HG02571 (cell line): ENCODE results near the gene PRKD1.

ENCODE experiments used
- ATAC-seq: cut with Tn5 transposase; IDR thresholded peaks from one replicate; pipeline ENCODE4 v1.9.1; 2021; ENCODE audit warnings: mild to moderate bottlenecking, moderate library complexity; ENCODE audit not compliant: unreplicated experiment

Gene PRKD1

DNA sequence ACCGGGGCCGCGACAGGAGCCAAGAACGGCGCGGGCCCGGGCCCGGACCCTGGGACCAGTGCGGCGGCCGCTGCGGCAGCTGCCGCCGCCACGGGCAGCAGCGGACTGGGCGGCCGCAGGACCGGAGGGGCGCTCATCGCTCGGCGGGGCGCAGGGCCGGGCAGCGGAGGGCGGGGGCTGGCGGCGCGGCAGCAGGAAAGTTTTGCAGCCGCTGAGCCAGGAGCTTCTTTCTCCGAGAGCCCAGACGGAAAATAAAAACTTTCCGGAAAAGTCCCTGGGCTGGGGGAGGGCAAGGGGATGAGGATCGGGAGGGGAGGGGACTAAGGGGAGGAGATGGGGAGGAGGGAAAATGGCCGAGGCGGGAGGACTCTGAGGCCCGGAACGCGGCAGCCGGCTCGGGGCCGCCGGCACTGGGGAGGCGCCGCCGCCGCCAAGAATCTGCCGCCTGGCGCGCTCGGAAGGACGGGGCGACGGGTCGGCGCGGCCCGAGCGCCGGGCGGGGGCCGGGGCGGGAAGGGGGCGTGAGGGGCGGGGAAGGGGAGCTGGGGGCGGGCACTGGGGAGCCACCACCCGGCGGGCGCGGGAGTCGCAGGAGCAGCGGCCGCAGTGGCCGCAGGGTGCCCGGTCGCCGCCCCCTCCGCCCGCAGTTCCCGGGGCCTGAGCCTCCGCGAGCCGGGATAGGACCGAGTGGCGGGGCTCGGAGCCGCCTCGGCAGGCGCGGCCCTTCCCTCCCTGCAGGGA lies at the start of gene PRKD1:
TSS of gene PRKD1 (minus strand) at position 472 of the 741 bp plus-strand sequence.
- peak; percentile 51 for ATAC-seq

DNA sequence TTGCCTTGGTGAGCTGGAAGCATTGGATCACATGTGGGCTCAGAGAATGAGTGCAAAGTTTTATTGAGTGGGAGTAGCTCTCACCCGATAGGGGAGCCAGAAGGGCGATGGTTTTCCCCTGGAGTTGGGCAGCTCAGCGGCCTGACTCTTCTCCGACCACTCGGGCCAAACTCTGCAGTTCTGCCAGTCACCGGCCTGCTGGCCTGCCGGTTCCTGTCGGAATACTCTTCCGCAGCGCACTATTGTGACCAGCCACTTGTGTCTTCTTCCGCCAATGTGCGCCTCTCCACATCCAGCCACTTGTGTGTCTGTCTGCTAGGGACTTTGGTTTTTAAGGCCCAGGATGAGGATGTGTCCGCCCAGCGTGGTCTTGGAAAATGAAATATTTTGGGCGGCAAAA lies 43.5 kb upstream of the PRKD1 start:
- ATAC-seq, result no peak

DNA sequence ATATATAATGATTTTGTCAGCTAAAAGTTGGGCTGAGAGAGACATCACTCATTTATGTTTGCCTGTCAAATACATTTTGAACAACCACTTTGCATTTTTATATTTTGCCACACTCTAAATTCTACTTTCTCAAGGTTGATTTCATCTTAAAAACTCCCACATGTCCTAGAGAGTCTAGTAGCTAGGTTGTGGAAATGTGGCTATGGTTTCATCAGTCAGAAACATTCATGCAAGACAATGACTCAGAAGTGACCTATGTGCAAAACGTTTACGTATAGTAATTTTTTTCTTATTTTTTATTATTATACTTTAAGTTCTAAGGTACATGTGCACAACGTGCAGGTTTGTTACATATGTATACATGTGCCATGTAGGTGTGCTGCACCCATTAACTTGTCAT lies 27.4 kb upstream of the PRKD1 start:
- no peak for ATAC-seq

DNA sequence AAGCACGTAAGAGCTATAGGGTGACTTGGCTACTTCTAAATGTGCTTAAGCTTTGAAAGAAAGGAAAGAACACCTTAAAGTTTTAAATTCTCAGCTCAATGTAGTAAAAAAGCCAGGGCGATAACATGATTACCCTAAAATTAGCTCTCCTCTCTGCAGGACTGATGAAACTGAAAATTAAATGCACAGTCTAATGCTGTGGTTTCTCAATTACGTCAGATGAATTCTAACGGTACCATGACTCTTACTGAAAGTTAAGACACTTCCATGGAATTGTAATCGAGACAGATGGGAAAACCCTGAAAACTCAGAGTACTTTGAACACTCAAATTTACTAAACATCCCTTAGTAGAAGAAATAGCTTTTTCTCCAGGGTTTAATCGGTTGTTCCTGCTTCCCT lies 25.9 kb upstream of the PRKD1 start:
- ATAC-seq, result no peak

DNA sequence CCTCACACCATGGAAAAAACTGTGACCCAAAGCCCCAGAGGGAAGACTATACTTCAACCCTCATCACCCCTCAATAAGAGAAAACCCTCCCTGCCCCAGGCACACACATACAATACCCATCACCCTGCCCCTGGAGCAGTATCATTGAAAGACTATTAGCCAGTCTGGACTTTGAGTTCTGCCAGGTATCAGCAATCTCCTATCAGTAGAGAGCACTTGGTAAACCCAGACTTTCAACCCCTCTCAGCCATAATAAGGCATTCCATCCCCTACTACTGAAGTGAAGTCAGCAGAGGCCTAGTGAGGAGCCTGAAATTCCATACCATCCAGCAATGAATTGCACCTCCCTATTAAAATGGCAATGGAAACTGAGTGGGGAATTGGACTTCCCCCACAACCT lies 16.4 kb upstream of the PRKD1 start:
- ATAC-seq, result no peak

DNA sequence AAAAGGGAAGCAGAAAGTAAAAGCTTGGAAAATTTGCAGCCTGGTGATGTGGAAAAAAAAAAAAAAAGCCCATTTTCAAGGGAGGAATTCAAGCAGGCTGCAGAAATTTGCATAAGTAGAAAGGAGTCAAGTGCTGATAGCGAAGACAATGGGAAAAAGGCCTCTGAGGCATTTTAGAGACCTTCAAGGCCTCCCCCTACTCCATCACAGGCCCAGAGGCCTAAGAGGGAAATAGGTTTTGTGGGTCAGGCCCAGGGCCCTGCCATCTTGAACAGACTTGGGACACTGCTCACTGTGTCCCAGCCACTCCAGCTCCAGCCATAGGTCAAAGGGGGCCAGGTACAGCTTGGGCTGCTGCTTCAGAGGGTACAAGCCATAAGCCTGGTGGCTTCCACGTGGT lies 13.8 kb upstream of the PRKD1 start:
- no peak for ATAC-seq

DNA sequence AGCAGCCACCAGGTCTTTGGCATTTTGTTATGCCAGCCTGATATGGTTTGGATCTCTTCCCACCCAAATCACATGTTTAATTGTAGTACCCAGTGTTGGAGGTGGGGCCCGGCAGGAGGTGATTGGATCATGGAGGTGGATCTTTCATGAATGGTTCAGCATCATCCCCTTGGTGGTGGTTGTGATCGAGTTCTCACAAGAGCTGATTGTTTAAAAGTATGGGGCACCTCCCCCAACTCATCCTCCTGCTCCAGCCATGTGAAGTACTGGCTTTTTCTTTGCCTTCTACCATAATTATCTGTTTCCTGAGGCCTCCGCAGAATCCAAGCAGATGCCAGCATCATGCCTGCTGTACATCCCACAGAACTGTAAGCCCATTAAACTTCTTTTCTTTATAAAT lies 12.8 kb upstream of the PRKD1 start:
- ATAC-seq, result no peak

DNA sequence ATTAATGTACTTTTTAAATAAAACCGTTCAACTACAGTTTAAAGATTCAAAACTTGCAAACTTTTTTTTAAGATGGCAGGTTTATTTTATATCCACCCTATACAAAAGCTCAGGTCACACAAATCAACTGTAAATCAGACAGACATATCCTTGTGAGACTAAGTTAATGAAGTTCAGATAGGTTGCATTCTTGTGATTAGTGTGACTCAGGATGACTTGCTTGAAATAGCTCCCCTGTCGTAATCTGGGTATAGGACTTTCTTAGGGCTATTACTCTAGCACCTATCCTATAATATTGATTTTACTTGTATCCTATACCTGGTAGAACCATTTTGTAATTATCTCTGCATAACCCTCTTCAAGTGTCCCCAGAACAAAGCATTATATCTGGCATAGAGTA lies 9.5 kb upstream of the PRKD1 start:
- ATAC-seq, result no peak

DNA sequence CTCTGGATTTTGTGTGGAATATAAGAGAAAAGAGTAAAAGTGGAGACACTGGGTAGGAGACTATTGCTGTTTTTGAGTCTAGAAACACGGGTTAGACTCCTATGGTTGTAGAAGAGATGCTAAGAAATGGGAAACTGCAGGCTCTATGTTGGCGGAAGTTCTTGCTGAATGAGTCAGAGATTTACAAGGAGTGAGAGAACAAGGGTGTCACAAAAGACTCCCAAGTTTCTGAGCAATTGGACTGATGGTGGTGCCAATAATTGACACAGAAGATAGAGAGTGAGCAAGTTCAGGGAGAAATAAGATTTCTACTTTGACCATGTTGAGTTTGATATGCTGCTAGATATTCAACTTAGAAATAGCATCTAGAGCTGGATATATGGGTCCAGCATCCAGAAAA lies 2.6 kb upstream of the PRKD1 start:
- no peak for ATAC-seq

DNA sequence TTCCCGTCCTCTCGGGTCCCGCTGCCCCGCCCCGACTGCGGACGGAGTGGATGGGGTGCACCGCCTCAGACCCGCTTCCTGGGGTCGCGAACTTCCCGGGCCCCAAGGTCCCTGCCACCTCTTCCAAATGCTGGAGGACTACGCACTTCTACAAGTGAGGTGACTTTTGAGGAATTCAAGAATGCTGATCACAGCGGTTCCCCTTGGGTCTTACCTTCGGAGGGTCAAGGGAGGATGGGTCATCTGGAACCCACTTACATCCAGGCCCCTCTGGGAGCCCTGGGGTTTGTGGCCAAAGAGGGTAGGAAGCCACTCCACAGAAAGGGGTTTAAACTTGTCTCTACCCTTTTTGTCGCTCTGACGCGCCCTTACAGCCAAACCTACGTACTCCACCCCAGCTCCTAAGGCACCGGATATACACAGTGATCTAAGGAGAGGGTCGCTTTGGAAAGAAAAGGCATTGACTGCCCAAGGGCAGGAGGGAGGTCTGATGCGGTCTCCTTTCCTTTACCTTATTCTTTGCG lies 532 bp upstream of the PRKD1 start:
- ATAC-seq, result no peak

DNA sequence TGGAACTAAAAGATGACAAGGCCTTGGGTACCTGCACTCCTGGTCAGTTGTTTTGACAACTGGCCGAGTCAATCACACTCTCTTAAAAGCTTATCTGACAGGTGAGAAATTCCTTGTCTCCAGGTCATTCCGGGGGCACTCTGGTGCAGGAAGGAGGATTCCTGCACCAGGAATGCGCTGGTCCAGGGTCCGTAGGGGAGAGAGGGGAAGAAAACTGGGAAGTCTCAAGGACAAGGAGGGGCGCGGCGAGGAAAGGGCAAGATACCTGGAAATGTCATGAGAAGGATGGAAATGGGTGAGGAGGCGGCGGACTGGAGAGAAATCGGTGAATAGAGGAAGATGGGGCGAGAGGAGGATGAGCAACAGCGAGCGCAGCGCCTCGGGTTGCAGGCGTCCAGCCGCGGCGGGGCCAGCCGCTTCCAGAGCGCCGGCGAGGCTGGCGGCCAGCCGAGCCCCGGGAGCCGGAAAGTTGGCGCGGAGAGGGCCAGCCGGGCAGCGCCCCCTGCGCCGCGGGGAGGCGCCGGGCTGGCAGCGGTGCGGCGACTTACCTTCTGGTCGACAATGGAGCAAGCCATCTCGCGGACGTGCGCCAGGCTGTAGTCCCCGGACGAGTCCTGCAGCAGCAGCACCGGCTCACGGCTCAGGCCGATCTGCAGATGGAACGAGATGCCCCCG lies 809 bp downstream of the PRKD1 start:
- no peak for ATAC-seq

DNA sequence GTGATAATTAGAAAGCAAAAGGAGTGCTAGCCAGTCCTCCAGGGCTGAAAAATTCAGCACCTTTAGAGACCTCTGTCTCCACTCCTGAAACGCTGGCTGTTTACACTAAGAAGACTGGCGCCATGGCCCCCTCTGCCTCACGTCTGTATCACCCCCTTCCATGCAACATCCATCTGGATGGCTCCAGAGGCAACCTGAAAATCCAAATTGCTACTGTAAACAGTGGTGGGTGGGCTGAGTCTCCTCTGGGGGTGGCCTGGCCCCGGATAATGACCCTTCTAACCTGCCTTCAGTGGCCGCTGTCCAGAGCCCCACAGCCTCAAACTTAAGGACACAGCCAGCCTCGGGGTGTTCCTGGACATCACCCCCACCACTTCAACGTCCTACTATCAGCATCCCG lies 1.4 kb downstream of the PRKD1 start:
- no peak for ATAC-seq

DNA sequence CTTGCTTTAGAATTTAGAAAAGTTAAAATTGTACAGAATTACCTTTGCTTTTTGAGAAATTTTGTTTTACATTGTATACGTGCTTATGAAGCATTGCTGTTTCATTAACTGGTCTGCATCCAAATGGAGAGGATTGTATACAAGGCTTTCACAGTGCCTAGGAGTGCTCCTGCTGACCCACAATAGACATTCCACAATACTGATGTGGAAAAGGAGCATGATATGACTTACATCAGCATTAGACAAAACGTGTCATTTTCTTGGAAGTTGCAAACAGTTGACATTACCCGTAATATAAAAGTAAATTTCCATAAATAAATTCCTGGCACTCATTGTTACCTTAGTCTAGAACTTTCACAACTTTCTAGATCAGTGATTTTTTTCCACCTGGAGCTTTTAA lies 1.9 kb downstream of the PRKD1 start:
- no peak for ATAC-seq

DNA sequence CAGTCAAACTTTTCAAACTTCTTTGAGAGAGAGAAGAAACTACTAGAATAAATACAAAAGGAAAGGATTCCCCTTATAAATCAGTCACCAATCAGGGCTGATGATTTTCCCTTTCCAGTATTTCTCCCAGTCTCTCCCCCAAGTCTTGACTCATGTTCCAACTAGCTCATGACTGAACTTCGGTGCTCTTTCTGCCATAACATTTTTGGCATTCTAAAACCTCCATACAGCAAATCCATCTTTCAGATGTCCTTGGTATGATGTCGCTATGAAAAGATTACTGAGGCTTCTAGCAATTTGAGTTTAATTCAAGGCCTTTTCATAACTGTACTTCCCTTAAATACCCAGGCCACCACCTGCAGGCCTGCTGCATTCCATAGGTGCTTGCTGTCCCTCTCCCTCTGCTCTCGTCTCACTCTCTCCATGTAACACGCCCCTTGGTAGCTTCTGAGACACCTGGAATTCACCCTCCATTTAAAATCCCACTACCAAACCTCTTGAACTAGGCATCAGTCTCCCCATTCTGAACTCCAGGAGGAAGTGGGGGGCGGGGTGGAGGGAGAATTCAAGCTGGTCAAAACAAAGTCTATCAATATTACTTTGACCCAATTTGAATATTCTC lies 2.4 kb downstream of the PRKD1 start:
- no peak for ATAC-seq

DNA sequence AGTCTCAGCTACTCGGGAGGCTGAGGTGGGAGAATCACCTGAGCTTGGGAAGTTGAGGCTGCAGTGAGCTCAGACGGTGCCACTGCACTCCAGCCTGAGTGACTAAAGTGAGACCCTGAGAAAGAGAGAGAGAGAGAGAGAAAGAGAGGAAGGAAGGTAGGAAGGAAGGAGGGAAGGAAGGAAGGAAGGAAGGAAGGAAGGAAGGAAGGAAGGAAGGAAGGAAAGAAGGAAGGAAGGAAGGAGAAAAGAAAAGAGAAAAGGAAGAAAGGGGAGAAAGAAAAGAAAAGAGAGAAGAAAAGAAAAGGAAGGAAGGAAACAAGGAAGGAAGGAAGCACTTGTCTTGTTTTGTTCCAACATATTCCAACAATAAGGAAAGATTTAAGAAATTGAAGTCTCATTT lies 7.8 kb downstream of the PRKD1 start:
- ATAC-seq, result no peak

DNA sequence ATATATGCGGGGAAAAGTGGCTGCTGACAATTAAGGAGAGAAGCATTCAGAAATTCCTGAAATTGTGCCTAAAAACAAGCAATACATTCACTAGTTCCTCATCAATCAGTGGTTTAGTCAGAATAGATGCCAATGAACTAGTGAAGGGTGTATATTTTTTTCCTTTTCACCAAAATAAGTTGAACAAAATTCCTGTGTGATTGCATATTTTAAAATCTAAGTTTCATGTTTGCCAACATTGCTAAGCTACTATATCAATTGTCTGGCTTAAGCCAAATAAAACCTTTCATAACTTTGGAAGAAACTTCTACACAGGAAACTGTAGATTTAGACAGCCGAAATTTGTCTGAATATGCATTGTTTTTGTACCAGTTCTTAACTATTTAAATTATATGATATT lies 8.7 kb downstream of the PRKD1 start:
- no peak for ATAC-seq

DNA sequence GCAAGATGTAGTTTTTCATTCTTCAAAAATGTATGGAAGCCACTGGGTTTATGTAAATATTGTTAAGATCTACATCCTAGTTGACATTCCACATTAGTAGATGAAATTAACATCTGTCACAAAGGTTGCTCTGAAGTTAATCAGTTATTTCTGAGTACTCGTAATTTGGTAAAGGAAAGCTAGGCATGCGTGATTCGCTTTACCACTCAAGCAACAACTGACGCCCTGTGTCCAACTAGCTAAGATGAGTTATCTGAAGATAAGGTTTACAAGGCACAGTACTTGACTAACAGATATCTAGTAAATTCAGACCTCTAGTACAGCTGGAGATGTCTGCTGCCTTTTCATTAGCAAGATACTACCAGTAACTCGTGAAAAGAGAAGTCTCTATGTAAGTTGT lies 14.1 kb downstream of the PRKD1 start:
- ATAC-seq, result no peak

DNA sequence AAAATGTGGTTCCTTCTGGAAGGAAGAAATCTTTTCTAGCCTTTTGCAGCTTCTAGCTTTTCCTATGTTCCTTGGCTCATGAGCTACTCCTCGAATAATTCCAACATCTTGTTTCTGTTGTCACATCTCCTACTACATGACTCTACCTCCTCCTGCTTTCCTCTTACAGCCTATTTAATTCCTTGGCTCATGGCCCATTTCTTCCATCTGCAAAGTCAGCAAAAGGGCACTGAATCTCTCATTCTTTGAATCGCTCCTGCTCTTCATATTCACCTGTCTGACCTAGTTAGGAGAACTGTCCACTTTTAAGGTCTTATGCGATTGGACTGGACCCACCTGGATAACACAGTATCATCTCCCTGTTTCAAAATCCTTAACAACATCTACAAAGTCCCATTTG lies 15.8 kb downstream of the PRKD1 start:
- no peak for ATAC-seq

DNA sequence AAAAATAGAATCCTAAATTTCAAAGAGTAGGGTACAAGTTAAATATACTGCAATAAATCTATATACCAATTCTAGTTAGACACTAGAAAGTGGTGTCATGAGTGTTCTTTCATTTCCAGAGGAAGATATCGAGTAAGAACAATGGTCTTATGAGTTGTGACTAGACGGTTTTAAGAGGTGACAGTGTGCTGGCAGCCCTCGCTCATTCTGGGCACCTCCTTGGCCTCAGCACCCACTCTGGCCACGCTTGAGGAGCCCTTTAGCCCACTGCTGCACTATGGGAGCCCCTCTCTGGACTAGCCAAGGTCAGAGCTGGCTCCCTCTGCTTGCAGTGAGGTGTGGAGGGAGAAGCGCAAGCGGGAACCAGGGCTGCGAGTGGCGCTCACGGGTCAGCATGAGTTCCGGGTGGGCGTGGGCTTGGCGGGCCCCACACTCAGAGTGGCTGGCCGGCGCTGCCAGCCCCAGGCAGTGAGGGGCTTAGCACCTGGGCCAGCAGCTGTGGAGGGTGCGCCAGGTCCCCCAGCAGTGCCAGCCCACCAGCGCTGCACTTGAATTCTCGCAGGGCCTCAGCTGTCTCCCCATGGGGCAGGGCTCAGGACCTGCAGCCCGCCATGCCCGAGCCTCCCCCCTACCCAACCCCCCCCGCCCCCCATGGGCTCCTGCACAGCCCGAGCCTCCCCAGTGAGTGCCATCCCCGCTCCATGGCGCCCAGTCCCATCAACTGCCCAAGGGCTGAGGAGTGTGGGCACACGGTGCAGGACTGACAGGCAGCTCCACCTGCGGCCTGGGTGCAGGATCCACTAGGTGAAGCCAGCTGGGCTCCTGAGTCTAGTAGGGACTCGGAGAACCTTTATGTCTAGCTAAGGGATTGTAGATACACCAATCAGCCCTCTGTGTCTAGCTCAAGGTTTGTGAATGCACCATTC lies 18.7 kb downstream of the PRKD1 start:
- ATAC-seq, result no peak

DNA sequence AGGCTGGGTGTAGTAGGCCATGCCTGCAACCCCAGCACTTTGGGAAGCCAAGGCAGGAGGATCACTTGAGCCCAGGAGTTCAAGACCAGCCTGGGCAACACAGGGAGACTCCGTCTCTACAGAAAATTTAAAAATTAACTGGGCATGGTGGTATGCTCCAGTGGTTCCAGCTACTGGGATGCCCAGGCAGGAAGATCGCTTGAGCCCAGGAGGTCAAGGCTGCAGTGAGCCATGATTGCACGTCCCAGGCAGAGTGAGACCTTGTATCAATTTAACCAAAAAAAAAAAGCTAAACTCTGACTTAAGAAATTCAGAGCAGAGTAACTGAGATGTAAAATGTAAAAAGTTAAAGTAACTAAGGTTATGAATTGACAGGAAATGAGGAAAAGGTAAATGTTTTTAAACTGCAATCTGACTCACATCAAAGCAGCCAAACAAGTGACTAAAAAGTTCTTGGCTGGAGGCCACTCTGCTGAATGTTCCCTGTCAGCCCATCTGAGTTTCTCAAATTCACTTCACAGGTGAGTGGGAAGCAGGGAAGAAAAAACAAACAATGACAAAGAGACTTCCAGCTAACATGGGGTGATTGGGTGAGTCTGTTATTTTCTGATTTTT lies 21.3 kb downstream of the PRKD1 start:
- no peak for ATAC-seq

DNA sequence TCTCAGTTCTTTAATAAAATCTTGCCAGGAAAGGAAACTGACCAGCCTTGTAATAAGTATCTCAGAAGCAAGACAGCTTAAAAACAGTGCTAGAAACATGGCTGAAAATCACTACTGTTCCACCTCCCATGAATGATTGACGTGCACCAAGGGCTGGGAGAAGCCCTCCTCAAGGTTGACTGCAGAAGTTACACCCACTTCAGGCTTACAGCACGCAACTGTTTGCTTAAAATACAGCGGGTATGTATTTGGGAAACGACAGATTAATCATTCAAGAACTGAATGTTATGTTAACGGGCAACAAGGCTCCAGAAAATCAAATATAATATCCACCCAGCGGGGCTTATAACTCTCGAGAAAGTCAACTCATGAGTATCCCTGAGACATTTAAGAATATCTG lies 22.1 kb downstream of the PRKD1 start:
- no peak for ATAC-seq
